ENCODE measurements around the gene IFRD2. TPM values are rescaled to one million over a fixed set of nuclear protein-coding genes. Genes with fewer than 3 reads are reported as not detected.

IFRD2 gene
- total RNA-seq, 3 donors from 2014 or later = 50.4 to 82.3 (median 72.7) TPM

- peak overlapping the region; percentile 54 to 85 (median 79) for H3K4me3 ChIP-seq
- no peak for DNase-seq (ENCODE audit: low spot score in 2 of 2)
- H3K27me3 ChIP-seq = no peaks in the 10 kb centered on the region
- H3K27ac ChIP-seq = peak overlapping the region; percentile 94
- H3K9me3 ChIP-seq = no peaks in the 10 kb centered on the region
- TF ChIP-seq, protein P1, sequence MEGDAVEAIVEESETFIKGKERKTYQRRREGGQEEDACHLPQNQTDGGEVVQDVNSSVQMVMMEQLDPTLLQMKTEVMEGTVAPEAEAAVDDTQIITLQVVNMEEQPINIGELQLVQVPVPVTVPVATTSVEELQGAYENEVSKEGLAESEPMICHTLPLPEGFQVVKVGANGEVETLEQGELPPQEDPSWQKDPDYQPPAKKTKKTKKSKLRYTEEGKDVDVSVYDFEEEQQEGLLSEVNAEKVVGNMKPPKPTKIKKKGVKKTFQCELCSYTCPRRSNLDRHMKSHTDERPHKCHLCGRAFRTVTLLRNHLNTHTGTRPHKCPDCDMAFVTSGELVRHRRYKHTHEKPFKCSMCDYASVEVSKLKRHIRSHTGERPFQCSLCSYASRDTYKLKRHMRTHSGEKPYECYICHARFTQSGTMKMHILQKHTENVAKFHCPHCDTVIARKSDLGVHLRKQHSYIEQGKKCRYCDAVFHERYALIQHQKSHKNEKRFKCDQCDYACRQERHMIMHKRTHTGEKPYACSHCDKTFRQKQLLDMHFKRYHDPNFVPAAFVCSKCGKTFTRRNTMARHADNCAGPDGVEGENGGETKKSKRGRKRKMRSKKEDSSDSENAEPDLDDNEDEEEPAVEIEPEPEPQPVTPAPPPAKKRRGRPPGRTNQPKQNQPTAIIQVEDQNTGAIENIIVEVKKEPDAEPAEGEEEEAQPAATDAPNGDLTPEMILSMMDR (IDR thresholded peaks at IDR 0.05) = no peak
- no peak for TF ChIP-seq POLR2A (IDR thresholded peaks at IDR 0.05)
- no peak for TF ChIP-seq POLR2AphosphoS5 (IDR thresholded peaks at IDR 0.05)
- intact Hi-C loops (cut with DNase I; ENCODE audit: low total_unique reads) = no loop called here
- no peaks in the 10 kb centered on the region for H3K36me3 ChIP-seq
- peaks cover 18 to 45% of the 10 kb centered on the region in 2 donors for H3K4me1 ChIP-seq
Observed at GRCh38 chr3:50319181-50319893, 27.1 kb upstream of the IFRD2 start.

DNA sequence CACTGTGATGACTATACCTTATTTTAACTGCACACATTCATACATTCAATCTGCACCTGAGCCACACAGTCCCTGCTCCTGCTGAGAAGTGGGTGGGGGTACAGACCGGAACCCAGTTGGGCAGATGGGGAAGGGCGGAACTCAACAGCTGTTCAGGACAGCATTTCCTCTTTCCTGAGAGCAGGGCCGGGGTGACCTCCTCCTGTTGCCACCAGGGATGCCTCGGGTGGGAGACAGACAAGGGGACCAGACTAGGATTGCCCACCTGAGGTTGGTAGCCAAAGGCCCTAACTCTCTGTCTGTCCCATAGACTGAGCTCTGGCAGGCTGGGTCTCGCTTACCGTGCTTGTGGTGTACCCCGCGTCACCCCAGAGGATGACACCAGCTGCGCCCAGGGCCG, 26.4 kb upstream of the IFRD2 start:
- intact Hi-C loops (cut with DNase I; ENCODE audit: low total_unique reads) = no loop called here
- Histone ChIP-seq H3K9me3 (no peaks in the 10 kb centered on the region), H3K4me1 (peaks cover 18 to 45% of the 10 kb centered on the region in 2 donors), H3K27me3 (no peaks in the 10 kb centered on the region), H3K36me3 (no peaks in the 10 kb centered on the region), H3K27ac (peak overlapping the region; percentile 94), H3K4me3 (peak overlapping the region; percentile 54 to 85 (median 79))
- DNase-seq (ENCODE audit: low spot score in 2 of 2) = no peak
- TF ChIP-seq, protein P1 (IDR thresholded peaks at IDR 0.05) = no peak
- TF ChIP-seq POLR2A (IDR thresholded peaks at IDR 0.05) (no peak), POLR2AphosphoS5 (IDR thresholded peaks at IDR 0.05) (no peak)

GRCh38 chr3:50318163-50318562, 25.9 kb upstream of the IFRD2 start:
- TF ChIP-seq POLR2A (IDR thresholded peaks at IDR 0.05) (no peak), POLR2AphosphoS5 (IDR thresholded peaks at IDR 0.05) (no peak)
- TF ChIP-seq, protein P1 (IDR thresholded peaks at IDR 0.05) = no peak
- DNase-seq (ENCODE audit: low spot score in 2 of 2) = no peak
- H3K4me3 ChIP-seq = peak overlapping the region in 2 of 3 donors; percentile 54 to 85
- no peaks in the 10 kb centered on the region for H3K27me3 ChIP-seq
- intact Hi-C loops (cut with DNase I; ENCODE audit: low total_unique reads) = no loop called here
- peak overlapping the region; percentile 94 for H3K27ac ChIP-seq
- H3K36me3 ChIP-seq = no peaks in the 10 kb centered on the region
- H3K9me3 ChIP-seq = no peaks in the 10 kb centered on the region
- peaks cover 18 to 45% of the 10 kb centered on the region in 2 donors for H3K4me1 ChIP-seq

GRCh38 chr3:50317300-50317699, 25.1 kb upstream of the IFRD2 start:
- H3K27ac ChIP-seq = peak overlapping the region; percentile 94
- DNase-seq (ENCODE audit: low spot score in 2 of 2) = no peak
- H3K36me3 ChIP-seq = no peaks in the 10 kb centered on the region
- H3K27me3 ChIP-seq = no peaks in the 10 kb centered on the region
- H3K4me3 ChIP-seq = peak overlapping the region in 1 of 3 donors; percentile 85
- TF ChIP-seq, protein P1 (IDR thresholded peaks at IDR 0.05) = no peak
- no peaks in the 10 kb centered on the region for H3K9me3 ChIP-seq
- intact Hi-C loops (cut with DNase I; ENCODE audit: low total_unique reads) = no loop called here
- H3K4me1 ChIP-seq = peaks cover 18 to 39% of the 10 kb centered on the region in 2 donors

GRCh38 chr3:50316657-50317242, 24.5 kb upstream of the IFRD2 start:
- H3K36me3 ChIP-seq = no peaks in the 10 kb centered on the region
- TF ChIP-seq POLR2A (IDR thresholded peaks at IDR 0.05) (no peak), POLR2AphosphoS5 (IDR thresholded peaks at IDR 0.05) (peak in 1 of 3 donors; percentile 44)
- TF ChIP-seq, protein P1 (IDR thresholded peaks at IDR 0.05) = no peak
- peak overlapping the region; percentile 94 for H3K27ac ChIP-seq

More at GRCh38 chr3:50316657-50317242, 24.5 kb upstream of the IFRD2 start:
- Histone ChIP-seq H3K4me1 (peaks cover 18 to 33% of the 10 kb centered on the region in 2 donors), H3K9me3 (no peaks in the 10 kb centered on the region), H3K27me3 (no peaks in the 10 kb centered on the region), H3K4me3 (peak overlapping the region in 1 of 3 donors; percentile 85)
- intact Hi-C loops (cut with DNase I; ENCODE audit: low total_unique reads) = no loop called here
- DNase-seq (ENCODE audit: low spot score in 2 of 2) = peak; percentile 88 to 90
